ENCODE measurements around the gene CD63.

CD63 gene

DNA sequence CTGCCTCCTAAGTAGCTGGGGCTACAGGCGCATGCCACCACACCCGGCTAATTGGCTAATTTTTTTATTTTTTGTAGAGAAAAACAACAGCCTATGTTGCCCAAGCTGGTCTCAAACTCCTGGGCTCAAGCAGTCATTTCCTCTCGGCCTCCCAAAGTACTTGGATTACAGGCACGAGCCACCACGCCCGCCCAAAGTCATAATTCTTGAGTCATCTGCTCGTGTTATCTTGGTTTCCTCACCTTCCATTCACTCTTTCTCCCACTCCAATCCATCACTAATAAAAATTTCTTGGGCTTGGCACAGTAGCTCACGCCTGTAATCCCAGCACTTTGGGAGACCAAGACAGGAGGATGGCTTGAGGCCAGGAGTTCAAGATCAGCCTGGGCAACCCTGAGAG lies 53.1 kb downstream of the CD63 start:
- H3K4me3 ChIP-seq (ENCODE audit: low read depth, low read length) = no peak overlapping the region
- in situ Hi-C loops (cut with HindIII; ENCODE audit: low pct_ligation_motif_present, low sequenced_read_pairs) = no loop called here

More for the DNA sequence above, 53.1 kb downstream of the CD63 start:
- Histone ChIP-seq H3K27me3 (replicated peaks) (no peaks in the 10 kb centered on the region), H3K36me3 (replicated peaks) (no peaks in the 10 kb centered on the region), H3K27ac (no peak overlapping the region)
- DNase-seq = no peak
- no peak for TF ChIP-seq CTCF (IDR thresholded peaks at IDR 0.05; ENCODE audit: low read depth, low read length, missing control alignments)
